Measurements from ENCODE around the gene GDI1. TPM values are rescaled to one million over a fixed set of nuclear protein-coding genes. Genes with fewer than 3 reads are reported as not detected.

The GDI1 gene
- total RNA-seq, 4 donors from 2014 or later: 105 to 160 (median 121) TPM

DNA sequence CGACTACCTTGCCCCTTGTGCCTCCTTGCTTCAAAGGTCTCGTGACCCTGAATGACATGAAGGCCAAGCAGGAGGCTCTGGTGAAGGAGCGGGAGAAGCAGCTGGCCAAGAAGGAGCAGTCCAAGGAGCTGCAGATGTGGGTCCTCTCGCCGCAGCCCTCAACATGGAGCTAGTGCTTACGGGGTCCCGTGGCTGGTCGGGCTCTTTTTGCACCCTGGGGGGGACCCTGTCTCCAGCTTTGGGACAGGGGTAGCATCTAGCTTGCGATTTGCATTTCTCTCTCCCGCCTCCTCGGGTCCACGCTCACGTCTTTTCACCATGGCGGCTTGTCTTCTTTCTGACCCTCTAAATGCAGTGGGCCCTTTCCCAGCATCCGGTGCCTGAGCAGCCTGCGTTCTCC lies 8.8 kb downstream of the GDI1 start:
- H3K36me3 ChIP-seq: peaks cover 0 to 66% of the 10 kb centered on the region in 2 donors
- 94% methylated on average over 8 of the region's 16 CpGs; no CpG with 5 or more reads in 1 of the 2 donors for WGBS, 2 donors (ENCODE audit: low coverage in 1 of 2)
- no peak for ATAC-seq

DNA sequence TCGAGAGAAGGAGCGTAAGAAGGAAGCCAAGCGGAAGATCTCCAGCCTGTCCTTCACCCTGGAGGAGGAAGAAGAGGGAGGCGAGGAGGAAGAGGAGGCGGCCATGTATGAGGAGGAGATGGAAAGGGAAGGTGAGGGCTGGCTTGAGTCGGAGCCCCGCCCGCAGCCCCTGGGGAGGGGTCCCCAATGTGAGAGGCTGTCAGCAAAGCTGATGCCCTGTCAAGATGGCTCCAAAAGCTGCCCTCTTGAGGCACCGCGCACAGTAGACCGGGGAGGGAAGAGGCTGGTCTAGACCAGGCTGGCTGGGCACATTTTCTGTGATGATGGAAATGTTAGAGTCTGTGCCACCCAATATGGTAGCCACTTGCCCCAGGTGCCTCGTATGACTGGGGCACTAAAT lies 9.5 kb downstream of the GDI1 start:
- Histone ChIP-seq H3K27ac (no peak overlapping the region), H3K4me1 (peaks cover 0 to 26% (median 0%) of the 10 kb centered on the region in 3 donors), H3K36me3 (peaks cover 0 to 65% of the 10 kb centered on the region in 2 donors), H3K27me3 (no peaks in the 10 kb centered on the region), H3K9me3 (no peaks in the 10 kb centered on the region), H3K4me3 (no peak overlapping the region)
- no peak for ATAC-seq
- WGBS, 2 donors (ENCODE audit: low coverage in 1 of 2): 94 to 97% methylated on average over 5 to 11 of the region's 12 CpGs
- no peak for TF ChIP-seq EP300 (IDR thresholded peaks at IDR 0.05)
- TF ChIP-seq, protein P1, sequence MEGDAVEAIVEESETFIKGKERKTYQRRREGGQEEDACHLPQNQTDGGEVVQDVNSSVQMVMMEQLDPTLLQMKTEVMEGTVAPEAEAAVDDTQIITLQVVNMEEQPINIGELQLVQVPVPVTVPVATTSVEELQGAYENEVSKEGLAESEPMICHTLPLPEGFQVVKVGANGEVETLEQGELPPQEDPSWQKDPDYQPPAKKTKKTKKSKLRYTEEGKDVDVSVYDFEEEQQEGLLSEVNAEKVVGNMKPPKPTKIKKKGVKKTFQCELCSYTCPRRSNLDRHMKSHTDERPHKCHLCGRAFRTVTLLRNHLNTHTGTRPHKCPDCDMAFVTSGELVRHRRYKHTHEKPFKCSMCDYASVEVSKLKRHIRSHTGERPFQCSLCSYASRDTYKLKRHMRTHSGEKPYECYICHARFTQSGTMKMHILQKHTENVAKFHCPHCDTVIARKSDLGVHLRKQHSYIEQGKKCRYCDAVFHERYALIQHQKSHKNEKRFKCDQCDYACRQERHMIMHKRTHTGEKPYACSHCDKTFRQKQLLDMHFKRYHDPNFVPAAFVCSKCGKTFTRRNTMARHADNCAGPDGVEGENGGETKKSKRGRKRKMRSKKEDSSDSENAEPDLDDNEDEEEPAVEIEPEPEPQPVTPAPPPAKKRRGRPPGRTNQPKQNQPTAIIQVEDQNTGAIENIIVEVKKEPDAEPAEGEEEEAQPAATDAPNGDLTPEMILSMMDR (IDR thresholded peaks at IDR 0.05): no peak
- TF ChIP-seq POLR2A (IDR thresholded peaks at IDR 0.05): no peak
- TF ChIP-seq POLR2AphosphoS5 (IDR thresholded peaks at IDR 0.05): no peak

More for the DNA sequence above, 8.8 kb downstream of the GDI1 start:
- Histone ChIP-seq H3K27ac (no peak overlapping the region), H3K4me1 (peaks cover 0 to 28% (median 0%) of the 10 kb centered on the region in 3 donors), H3K27me3 (no peaks in the 10 kb centered on the region), H3K4me3 (no peak overlapping the region), H3K9me3 (no peaks in the 10 kb centered on the region)
- TF ChIP-seq POLR2AphosphoS5 (IDR thresholded peaks at IDR 0.05) (no peak), POLR2A (IDR thresholded peaks at IDR 0.05) (no peak), EP300 (IDR thresholded peaks at IDR 0.05) (no peak)
- TF ChIP-seq, protein P1 (IDR thresholded peaks at IDR 0.05): no peak

DNA sequence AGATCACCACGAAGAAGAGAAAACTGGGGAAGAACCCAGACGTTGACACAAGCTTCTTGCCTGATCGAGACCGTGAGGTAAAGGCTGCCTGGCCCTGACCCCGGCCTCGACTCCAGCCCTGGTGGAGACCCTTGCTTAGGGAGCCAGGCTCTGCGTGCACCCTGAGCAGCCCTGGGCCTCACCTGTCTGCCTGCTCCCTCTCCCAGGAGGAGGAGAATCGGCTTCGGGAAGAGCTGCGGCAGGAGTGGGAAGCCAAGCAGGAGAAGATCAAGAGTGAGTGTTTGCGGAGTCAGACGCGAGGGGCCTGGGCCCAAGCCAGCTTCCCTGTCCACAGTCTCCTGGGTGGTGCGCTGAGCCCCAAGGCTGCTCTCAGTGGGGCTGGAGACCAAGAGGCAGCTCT lies 11.5 kb downstream of the GDI1 start:
- Histone ChIP-seq H3K4me3 (no peak overlapping the region), H3K27me3 (no peaks in the 10 kb centered on the region), H3K36me3 (peaks cover 0 to 56% of the 10 kb centered on the region in 2 donors), H3K9me3 (no peaks in the 10 kb centered on the region), H3K27ac (no peak overlapping the region), H3K4me1 (peaks cover 0 to 20% (median 0%) of the 10 kb centered on the region in 3 donors)
- no peak for ATAC-seq
- WGBS, 2 donors (ENCODE audit: low coverage in 1 of 2): 83% methylated on average over 6 of the region's 14 CpGs; no CpG with 5 or more reads in 1 of the 2 donors
- TF ChIP-seq, protein P1 (IDR thresholded peaks at IDR 0.05): no peak
- no peak for TF ChIP-seq EP300 (IDR thresholded peaks at IDR 0.05)
- TF ChIP-seq POLR2AphosphoS5 (IDR thresholded peaks at IDR 0.05): no peak
- no peak for TF ChIP-seq POLR2A (IDR thresholded peaks at IDR 0.05)

DNA sequence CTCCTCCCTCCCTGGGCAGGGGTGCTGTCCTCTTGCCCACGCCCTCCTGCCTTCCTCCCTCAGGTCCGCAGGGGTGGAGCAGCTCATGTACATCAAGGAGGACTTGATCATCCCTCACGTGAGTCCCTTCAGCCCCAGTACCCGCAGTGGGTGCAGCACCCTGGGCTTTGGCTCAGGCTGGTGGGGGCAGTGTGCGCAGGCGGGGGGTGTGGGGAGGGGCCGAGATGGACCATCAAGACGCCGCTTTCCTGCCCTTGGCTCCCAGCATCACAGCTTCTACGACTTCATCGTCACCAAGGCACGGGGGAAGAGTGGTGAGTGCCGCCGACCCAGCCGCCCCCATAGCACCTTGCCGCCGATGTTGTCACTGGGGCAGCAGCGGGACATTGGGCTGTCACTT lies 12.7 kb downstream of the GDI1 start:
- WGBS, 2 donors (ENCODE audit: low coverage in 1 of 2): no CpG with 5 or more reads among the region's 18 CpGs
- no peak overlapping the region for H3K27ac ChIP-seq
- no peak for ATAC-seq
- peaks cover 0 to 16% (median 0%) of the 10 kb centered on the region in 3 donors for H3K4me1 ChIP-seq
- no peaks in the 10 kb centered on the region for H3K9me3 ChIP-seq
- H3K4me3 ChIP-seq: no peak overlapping the region
- no peaks in the 10 kb centered on the region for H3K27me3 ChIP-seq
- H3K36me3 ChIP-seq: peaks cover 0 to 56% of the 10 kb centered on the region in 2 donors
- TF ChIP-seq, protein P1 (IDR thresholded peaks at IDR 0.05): no peak
- TF ChIP-seq EP300 (IDR thresholded peaks at IDR 0.05): no peak
- no peak for TF ChIP-seq POLR2A (IDR thresholded peaks at IDR 0.05)

DNA sequence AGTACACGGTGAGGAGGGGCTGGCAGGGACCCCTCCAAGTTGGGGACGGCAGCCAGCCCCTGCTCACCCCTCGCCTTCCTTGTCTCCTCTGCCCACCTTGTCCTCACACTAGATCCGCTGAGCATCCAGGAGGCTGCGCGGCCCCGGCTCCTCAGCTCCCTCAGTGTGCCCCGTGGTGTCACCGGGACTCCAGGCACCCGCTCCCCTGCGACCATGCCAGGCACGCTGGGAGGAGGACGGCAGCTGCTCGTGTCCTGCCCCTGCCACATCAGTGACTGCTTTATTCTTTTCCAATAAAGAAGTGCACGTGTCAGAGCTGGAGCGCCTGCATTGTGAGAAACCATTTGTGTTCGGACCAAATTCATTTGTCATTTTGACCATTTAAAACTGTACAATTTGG lies 13.4 kb downstream of the GDI1 start:
- Histone ChIP-seq H3K4me3 (no peak overlapping the region), H3K36me3 (peaks cover 0 to 56% of the 10 kb centered on the region in 2 donors), H3K27ac (no peak overlapping the region), H3K4me1 (peaks cover 0 to 9% (median 0%) of the 10 kb centered on the region in 3 donors), H3K27me3 (no peaks in the 10 kb centered on the region), H3K9me3 (no peaks in the 10 kb centered on the region)
- no peak for TF ChIP-seq EP300 (IDR thresholded peaks at IDR 0.05)
- no peak for TF ChIP-seq POLR2A (IDR thresholded peaks at IDR 0.05)
- TF ChIP-seq POLR2AphosphoS5 (IDR thresholded peaks at IDR 0.05): no peak
- TF ChIP-seq, protein P1 (IDR thresholded peaks at IDR 0.05): no peak
- WGBS, 2 donors (ENCODE audit: low coverage in 1 of 2): 81% methylated on average over 7 of the region's 17 CpGs; no CpG with 5 or more reads in 1 of the 2 donors
- ATAC-seq: no peak

Measured in gastroesophageal sphincter (tissue), 4 donors.